Measurements from ENCODE around the gene ZNF714. TPM values are rescaled to one million over a fixed set of nuclear protein-coding genes. Genes with fewer than 3 reads are reported as not detected.

Gene ZNF714
- total and polyA plus RNA-seq, 2 experiments from 2014 or later, result 7.0 to 9.9 TPM

DNA sequence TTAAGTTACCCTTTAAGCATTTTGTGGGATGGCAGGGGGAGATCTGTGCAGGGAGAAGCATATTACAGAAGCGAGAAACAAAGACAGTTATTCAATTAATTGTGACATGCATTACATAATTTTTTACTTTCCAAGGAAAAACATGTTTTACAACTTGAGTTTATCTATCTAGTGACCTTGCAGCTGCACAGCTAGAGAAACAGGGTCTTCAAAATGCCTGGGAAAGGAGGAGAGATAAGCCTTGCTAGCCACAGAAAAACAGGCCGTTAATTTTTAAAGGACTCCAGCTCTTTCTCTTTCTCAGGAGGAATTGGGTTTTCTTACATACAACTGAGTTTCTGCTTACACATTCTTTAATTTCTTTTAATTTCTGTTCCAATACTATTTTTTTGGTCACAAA is 45.0 kb downstream of the ZNF714 start:
- TF ChIP-seq EZH2phosphoT487 (IDR thresholded peaks at IDR 0.05; ENCODE audit: insufficient read depth, low read depth) (no peak), EZH2 (IDR thresholded peaks at IDR 0.05; ENCODE audit: insufficient read depth, poor library complexity, severe bottlenecking) (no peak)
- no peak overlapping the region for H2AFZ ChIP-seq
- in situ Hi-C loops (cut with MboI), result no loop called here
- H3K9me2 ChIP-seq (ENCODE audit: insufficient read depth), result no peaks in the 10 kb centered on the region
- H3K4me3 ChIP-seq, result no peak overlapping the region
- 42 to 46% methylated on average over 2 of the region's 2 CpGs for WGBS, 2 experiments (ENCODE audit: low coverage in 1 of 2, low lambda C conversion rate in 2 of 2, missing lambda C conversion rate in 2 of 2)
- no peaks in the 10 kb centered on the region for H3K4me1 ChIP-seq (ENCODE audit: insufficient read depth)
- H3K36me3 ChIP-seq (ENCODE audit: low read depth), result no peaks in the 10 kb centered on the region
- no peak for DNase-seq
- no peaks in the 10 kb centered on the region for H3K9me3 ChIP-seq (ENCODE audit: low read depth)
- no peak overlapping the region for H3K4me2 ChIP-seq (ENCODE audit: unreplicated experiment)
- H3K27me3 ChIP-seq (replicated peaks; ENCODE audit: insufficient read depth), result no peaks in the 10 kb centered on the region
- H4K20me1 ChIP-seq (ENCODE audit: insufficient read depth), result no peaks in the 10 kb centered on the region
- H3K27ac ChIP-seq, result no peak overlapping the region
- no peaks in the 10 kb centered on the region for H3K79me2 ChIP-seq (ENCODE audit: insufficient read depth)
- H3F3A ChIP-seq (ENCODE audit: insufficient read depth), result no peaks in the 10 kb centered on the region
- H3K9ac ChIP-seq, result no peak overlapping the region

DNA sequence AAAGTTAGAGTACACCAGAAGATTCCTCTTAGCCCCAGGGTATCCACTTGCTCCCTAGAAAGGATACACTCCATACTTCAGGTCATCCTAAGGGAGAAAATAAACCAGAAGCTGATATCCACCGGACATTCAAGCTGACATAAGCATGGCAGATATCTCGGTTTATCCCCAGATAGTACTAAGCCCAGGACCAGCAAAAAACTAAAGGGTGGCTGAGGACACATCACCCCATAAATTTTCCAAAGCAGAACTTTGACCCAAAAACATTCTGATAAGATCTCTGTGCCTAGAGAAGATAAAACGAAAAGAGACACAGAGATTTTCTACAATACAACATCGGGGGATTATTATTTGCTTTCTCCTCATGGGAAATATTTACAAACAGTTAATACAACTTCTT is 45.9 kb downstream of the ZNF714 start:
- TF ChIP-seq EZH2phosphoT487 (IDR thresholded peaks at IDR 0.05; ENCODE audit: insufficient read depth, low read depth), result no peak
- no peak for TF ChIP-seq EZH2 (IDR thresholded peaks at IDR 0.05; ENCODE audit: insufficient read depth, poor library complexity, severe bottlenecking)
- Histone ChIP-seq H3K79me2 (ENCODE audit: insufficient read depth) (no peaks in the 10 kb centered on the region), H3K4me1 (ENCODE audit: insufficient read depth) (no peaks in the 10 kb centered on the region), H3K9me2 (ENCODE audit: insufficient read depth) (no peaks in the 10 kb centered on the region), H2AFZ (no peak overlapping the region), H3K9ac (no peak overlapping the region), H3K4me2 (ENCODE audit: unreplicated experiment) (no peak overlapping the region), H3K27me3 (replicated peaks; ENCODE audit: insufficient read depth) (no peaks in the 10 kb centered on the region), H4K20me1 (ENCODE audit: insufficient read depth) (no peaks in the 10 kb centered on the region), H3K9me3 (ENCODE audit: low read depth) (no peaks in the 10 kb centered on the region), H3K36me3 (ENCODE audit: low read depth) (no peaks in the 10 kb centered on the region), H3K27ac (no peak overlapping the region), H3K4me3 (no peak overlapping the region), H3F3A (ENCODE audit: insufficient read depth) (no peaks in the 10 kb centered on the region)
- DNase-seq, result no peak
- in situ Hi-C loops (cut with MboI), result no loop called here
- 49 to 56% methylated on average over 4 of the region's 4 CpGs for WGBS, 2 experiments (ENCODE audit: low coverage in 1 of 2, low lambda C conversion rate in 2 of 2, missing lambda C conversion rate in 2 of 2)

DNA sequence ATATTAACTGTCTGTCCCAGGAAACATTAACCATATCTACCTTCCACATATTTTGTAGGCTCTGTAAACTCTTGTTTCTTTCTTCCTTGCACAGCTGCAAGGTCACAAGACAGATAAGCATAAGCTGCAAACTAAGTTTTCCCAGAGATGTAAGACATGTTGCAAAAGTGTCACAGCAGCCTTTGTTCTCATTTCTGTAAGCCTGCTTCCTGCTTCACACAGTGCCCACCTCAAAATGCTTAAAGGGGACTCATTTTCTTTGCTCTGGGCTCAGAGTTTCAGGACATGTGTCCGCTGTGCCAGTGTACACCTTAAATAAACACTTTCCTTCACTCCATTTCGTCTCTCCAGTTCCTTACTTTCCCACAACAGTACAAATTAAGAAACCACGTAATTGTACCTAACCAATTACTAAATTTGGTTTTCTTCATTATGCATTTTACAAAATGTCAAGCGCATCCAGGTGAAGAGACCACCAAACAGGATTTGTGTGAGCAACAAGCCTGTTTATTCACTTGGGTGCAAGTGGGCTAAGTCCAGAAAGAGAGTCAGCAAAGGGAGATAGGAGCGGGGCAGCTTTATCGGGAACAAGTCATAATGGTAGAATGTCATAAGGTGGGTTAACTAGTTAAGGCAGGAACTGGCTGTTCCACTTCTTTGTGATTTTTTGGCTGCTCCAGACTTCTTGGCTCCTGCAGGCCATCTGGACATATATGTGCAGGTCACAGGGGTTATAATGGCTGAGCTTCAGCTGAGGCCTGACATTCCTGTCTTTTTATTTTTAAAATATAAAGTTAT is 47.1 kb downstream of the ZNF714 start:
- Histone ChIP-seq H4K20me1 (ENCODE audit: insufficient read depth) (no peaks in the 10 kb centered on the region), H3K27me3 (replicated peaks; ENCODE audit: insufficient read depth) (no peaks in the 10 kb centered on the region), H3K27ac (no peak overlapping the region), H3K4me3 (no peak overlapping the region), H3K4me1 (ENCODE audit: insufficient read depth) (no peaks in the 10 kb centered on the region), H3K9ac (no peak overlapping the region), H3F3A (ENCODE audit: insufficient read depth) (no peaks in the 10 kb centered on the region), H3K9me2 (ENCODE audit: insufficient read depth) (no peaks in the 10 kb centered on the region), H3K79me2 (ENCODE audit: insufficient read depth) (no peaks in the 10 kb centered on the region), H2AFZ (no peak overlapping the region), H3K9me3 (ENCODE audit: low read depth) (no peaks in the 10 kb centered on the region), H3K36me3 (ENCODE audit: low read depth) (no peaks in the 10 kb centered on the region), H3K4me2 (ENCODE audit: unreplicated experiment) (no peak overlapping the region)
- TF ChIP-seq EZH2phosphoT487 (IDR thresholded peaks at IDR 0.05; ENCODE audit: insufficient read depth, low read depth), result no peak
- TF ChIP-seq EZH2 (IDR thresholded peaks at IDR 0.05; ENCODE audit: insufficient read depth, poor library complexity, severe bottlenecking), result no peak
- WGBS, 2 experiments (ENCODE audit: low coverage in 1 of 2, low lambda C conversion rate in 2 of 2, missing lambda C conversion rate in 2 of 2), result 37 to 39% methylated on average over 6 of the region's 6 CpGs
- DNase-seq, result no peak
- in situ Hi-C loops (cut with MboI), result no loop called here

DNA sequence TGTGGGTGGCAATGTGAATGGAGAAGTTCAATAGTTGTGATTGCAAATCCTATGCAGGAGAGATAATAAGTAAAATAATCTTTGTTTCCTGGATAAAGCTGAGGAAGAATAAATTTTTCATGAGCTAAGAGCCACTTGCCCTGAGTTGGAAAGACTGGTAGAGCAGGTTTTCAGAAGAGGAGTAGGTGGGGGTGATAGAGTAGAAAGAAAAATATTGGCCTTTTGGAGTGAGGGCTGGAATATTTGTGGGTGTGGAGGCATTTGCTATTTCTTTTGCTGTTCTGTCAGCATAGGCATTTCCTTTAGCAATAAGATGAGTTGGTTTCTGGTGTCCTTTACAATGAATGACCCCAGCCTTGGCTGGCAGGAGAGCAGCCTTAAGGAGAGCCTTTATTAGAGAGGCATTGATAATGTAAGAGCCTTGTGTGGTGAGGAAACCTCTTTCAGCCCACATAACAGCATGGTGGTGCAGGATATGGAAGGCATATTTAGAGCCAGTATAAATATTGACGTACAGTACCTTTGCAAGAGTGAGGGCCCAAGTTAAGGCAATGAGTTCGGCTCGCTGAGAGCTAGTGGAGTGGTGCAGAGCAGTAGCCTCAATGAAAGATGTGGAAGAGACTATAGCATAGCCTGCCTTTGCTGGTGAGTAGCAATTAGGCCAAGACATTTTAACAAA is 48.2 kb downstream of the ZNF714 start:
- no peak for DNase-seq
- TF ChIP-seq EZH2phosphoT487 (IDR thresholded peaks at IDR 0.05; ENCODE audit: insufficient read depth, low read depth) (no peak), EZH2 (IDR thresholded peaks at IDR 0.05; ENCODE audit: insufficient read depth, poor library complexity, severe bottlenecking) (no peak)
- H3K4me3 ChIP-seq, result no peak overlapping the region
- H3K9me2 ChIP-seq (ENCODE audit: insufficient read depth), result no peaks in the 10 kb centered on the region
- no peak overlapping the region for H3K4me2 ChIP-seq (ENCODE audit: unreplicated experiment)
- no peaks in the 10 kb centered on the region for H3K36me3 ChIP-seq (ENCODE audit: low read depth)
- in situ Hi-C loops (cut with MboI), result no loop called here
- no peaks in the 10 kb centered on the region for H3K4me1 ChIP-seq (ENCODE audit: insufficient read depth)
- WGBS, 2 experiments (ENCODE audit: low coverage in 1 of 2, low lambda C conversion rate in 2 of 2, missing lambda C conversion rate in 2 of 2), result 58 to 63% methylated on average over 3 of the region's 3 CpGs
- no peak overlapping the region for H3K9ac ChIP-seq
- no peaks in the 10 kb centered on the region for H3K9me3 ChIP-seq (ENCODE audit: low read depth)
- H3K27me3 ChIP-seq (replicated peaks; ENCODE audit: insufficient read depth), result no peaks in the 10 kb centered on the region
- H2AFZ ChIP-seq, result no peak overlapping the region
- no peaks in the 10 kb centered on the region for H4K20me1 ChIP-seq (ENCODE audit: insufficient read depth)
- H3K79me2 ChIP-seq (ENCODE audit: insufficient read depth), result no peaks in the 10 kb centered on the region
- no peak overlapping the region for H3K27ac ChIP-seq
- H3F3A ChIP-seq (ENCODE audit: insufficient read depth), result no peaks in the 10 kb centered on the region

All from GM23248 (cell line).